Activated T-helper 17 cell treated with anti-CD3 and anti-CD28 coated beads, Interleukin-2, amount 50 U/mL, for 72 hours (primary cell): ENCODE results near the gene SNX32. TPM values are rescaled to one million over a fixed set of nuclear protein-coding genes. Genes with fewer than 3 reads are reported as not detected.

ENCODE experiments used
- ATAC-seq: fragments of 150-1000 bp; cut with Tn5 transposase; replicated peaks from 2 replicates; pipeline ENCODE4 v1.10.0; 2021; ENCODE audit warnings: mild to moderate bottlenecking, moderate library complexity
- H3K27ac Mint-ChIP-seq: one replicate; pipeline ENCODE4 v1.8.0; 2022; ENCODE audit warnings: mixed read lengths
- H3K27me3 Mint-ChIP-seq: one replicate; pipeline ENCODE4 v1.8.0; 2022; ENCODE audit warnings: mixed read lengths
- H3K36me3 Mint-ChIP-seq: one replicate; pipeline ENCODE4 v1.8.0; 2022; ENCODE audit warnings: low read depth, mild to moderate bottlenecking, mixed read lengths
- H3K4me1 Mint-ChIP-seq: one replicate; pipeline ENCODE4 v1.8.0; 2022; ENCODE audit warnings: mixed read lengths
- H3K4me3 Mint-ChIP-seq: one replicate; pipeline ENCODE4 v1.8.0; 2022; ENCODE audit warnings: mild to moderate bottlenecking, mixed read lengths
- H3K9me3 Mint-ChIP-seq: one replicate; pipeline ENCODE4 v1.8.0; 2022; ENCODE audit warnings: mixed read lengths
- total RNA-seq, 2 donors: library from RNA; stranded (reverse); gene quantifications; one replicate each; pipeline ENCODE4 v1.2.3, GENCODE V29; 2022

Gene SNX32
- total RNA-seq, 2 donors from 2014 or later = 1.6 to 6.6 TPM

GRCh38 chr11:65870706-65871681, 37.2 kb downstream of the SNX32 start:
- Mint-ChIP-seq H3K9me3 (no peaks in the 10 kb centered on the region), H3K27me3 (no peaks in the 10 kb centered on the region), H3K27ac (peak overlapping the region; percentile 46), H3K4me1 (no peaks in the 10 kb centered on the region), H3K36me3 (peaks cover 20% of the 10 kb centered on the region), H3K4me3 (peak overlapping the region; percentile 41)
- no peak for ATAC-seq

DNA sequence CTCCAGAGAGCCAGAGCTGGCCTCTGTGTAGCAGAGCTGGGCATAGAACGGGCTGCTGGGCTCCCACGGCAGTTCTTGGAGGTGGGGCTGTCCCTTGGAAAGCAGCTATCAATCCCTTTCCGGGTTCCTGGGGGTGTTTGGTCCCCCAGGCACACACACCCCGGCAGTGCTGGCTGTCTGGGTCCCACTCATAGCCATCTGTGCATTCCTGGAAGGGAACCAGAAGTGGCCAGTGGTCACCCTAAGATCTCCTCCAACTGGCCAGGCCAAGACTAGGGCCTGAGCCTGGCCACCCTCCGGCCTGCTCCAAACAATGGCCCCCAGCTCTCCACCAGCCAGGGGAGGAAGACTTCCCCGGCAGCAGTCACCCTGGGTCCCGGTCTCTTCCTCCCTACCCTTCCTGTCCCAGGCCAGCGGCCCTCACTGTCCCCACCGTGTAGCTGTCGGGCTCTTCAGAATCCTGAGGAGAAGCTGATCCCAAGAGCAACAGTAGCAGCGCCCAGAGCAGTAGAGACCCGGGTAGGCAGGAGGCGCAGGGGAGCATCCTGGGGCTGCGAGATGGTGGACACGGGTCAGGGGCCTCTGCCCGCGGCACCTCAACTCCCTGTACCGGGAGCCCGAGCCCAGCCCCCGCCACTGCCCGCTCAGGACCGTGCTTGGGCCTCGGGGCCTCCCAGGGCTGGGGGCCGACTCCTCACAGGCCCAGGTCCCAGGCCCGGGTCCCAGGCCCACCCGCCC, 38.2 kb downstream of the SNX32 start:
- H3K4me3 Mint-ChIP-seq = peak overlapping the region; percentile 41
- no peaks in the 10 kb centered on the region for H3K4me1 Mint-ChIP-seq
- peaks cover 13% of the 10 kb centered on the region for H3K36me3 Mint-ChIP-seq
- peak overlapping the region; percentile 36 for H3K27ac Mint-ChIP-seq
- H3K27me3 Mint-ChIP-seq = no peaks in the 10 kb centered on the region
- no peaks in the 10 kb centered on the region for H3K9me3 Mint-ChIP-seq
- no peak for ATAC-seq

- H3K27ac Mint-ChIP-seq = peak within 1 kb of the TSS; percentile 94
- peaks cover 6% of the 10 kb centered on the region for H3K36me3 Mint-ChIP-seq
- peak within 1 kb of the TSS; percentile 92 for H3K4me3 Mint-ChIP-seq
- ATAC-seq = no peak
- no peaks in the 10 kb centered on the region for H3K4me1 Mint-ChIP-seq
- no peaks in the 10 kb centered on the region for H3K27me3 Mint-ChIP-seq
- no peaks in the 10 kb centered on the region for H3K9me3 Mint-ChIP-seq
These were observed 39.0 kb downstream of the SNX32 start, which contains the start of gene EFEMP2 for GRCh38 chr11:65872586-65873317. TSS of gene EFEMP2 (minus strand) at chr11:65872800. CDS start at chr11:65872354, 446 bp downstream.

GRCh38 chr11:65873318-65874156, 39.8 kb downstream of the SNX32 start:
- Mint-ChIP-seq H3K4me1 (no peaks in the 10 kb centered on the region), H3K36me3 (peaks cover 6% of the 10 kb centered on the region), H3K4me3 (peak overlapping the region; percentile 92), H3K27ac (peak overlapping the region; percentile 94), H3K27me3 (no peaks in the 10 kb centered on the region), H3K9me3 (no peaks in the 10 kb centered on the region)
- ATAC-seq = peak; percentile 93

DNA sequence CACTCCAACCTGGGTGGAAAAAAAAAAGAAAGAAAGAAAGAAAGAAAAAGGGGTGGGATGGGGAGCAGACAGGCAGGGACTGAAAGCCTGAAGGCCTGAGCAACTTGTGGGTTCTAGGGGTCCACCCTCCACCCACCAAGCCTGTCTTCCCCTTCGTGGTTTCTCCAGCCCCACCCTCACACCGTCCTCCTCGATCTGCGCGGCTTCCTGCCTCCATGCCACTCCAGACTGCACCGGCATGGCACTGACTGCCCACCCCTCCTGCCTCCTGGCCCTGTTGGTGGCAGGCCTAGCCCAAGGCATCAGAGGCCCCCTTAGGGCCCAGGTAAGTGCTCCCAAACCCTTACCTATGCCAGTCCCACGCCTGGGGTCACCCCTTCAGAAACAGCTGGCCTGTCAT, 45.9 kb downstream of the SNX32 start, which contains the start of gene CTSW:
CTSW (plus strand) TSS at position 221 of the 400 bp plus-strand sequence; CDS start at position 239, 18 bp downstream.
- H3K27ac Mint-ChIP-seq = peak within 1 kb of the TSS; percentile 90
- H3K27me3 Mint-ChIP-seq = no peaks in the 10 kb centered on the region
- ATAC-seq = peak; percentile 49
- peaks cover 14% of the 10 kb centered on the region for H3K4me1 Mint-ChIP-seq
- H3K9me3 Mint-ChIP-seq = no peaks in the 10 kb centered on the region
- peaks cover 14% of the 10 kb centered on the region for H3K36me3 Mint-ChIP-seq
- peak within 1 kb of the TSS; percentile 66 for H3K4me3 Mint-ChIP-seq

- Mint-ChIP-seq H3K4me3 (peak overlapping the region; percentile 66), H3K27ac (peak overlapping the region; percentile 61), H3K36me3 (peaks cover 18% of the 10 kb centered on the region), H3K4me1 (peaks cover 16% of the 10 kb centered on the region), H3K9me3 (no peaks in the 10 kb centered on the region), H3K27me3 (no peaks in the 10 kb centered on the region)
- no peak for ATAC-seq
These were observed 46.3 kb downstream of the SNX32 start for GRCh38 chr11:65880027-65880426.

DNA sequence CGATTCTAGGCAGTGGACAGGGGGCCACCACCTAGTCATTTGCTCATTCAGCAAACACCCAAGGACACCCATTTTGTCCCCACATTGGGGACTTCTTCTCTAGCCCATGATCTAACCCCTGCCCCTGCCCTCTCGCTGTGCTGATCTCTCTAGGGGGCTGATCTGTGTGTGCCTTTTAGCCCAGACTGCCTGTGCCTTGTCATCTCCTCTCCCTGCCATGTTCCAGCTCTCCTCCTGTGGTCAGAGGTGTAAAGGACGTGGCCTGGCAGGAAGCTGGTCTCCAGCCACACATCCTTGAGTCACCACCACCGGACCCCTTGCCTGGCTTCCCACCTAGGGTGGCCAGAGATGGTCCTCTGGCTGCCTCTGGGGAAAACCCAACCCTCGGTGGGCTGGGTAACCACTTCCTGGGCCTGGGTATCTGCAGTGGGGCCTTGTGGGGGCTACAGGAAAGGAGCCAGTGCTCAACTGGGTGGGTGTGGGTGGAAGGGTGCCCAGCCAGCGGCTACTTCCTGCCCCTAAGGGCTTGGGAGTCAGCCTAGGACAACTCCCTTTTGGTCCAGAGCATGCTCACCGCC, 47.2 kb downstream of the SNX32 start:
- Mint-ChIP-seq H3K27me3 (no peaks in the 10 kb centered on the region), H3K4me3 (peak overlapping the region; percentile 66), H3K4me1 (peaks cover 16% of the 10 kb centered on the region), H3K36me3 (peaks cover 27% of the 10 kb centered on the region), H3K27ac (peak overlapping the region; percentile 90), H3K9me3 (no peaks in the 10 kb centered on the region)
- ATAC-seq = peak; percentile 37

DNA sequence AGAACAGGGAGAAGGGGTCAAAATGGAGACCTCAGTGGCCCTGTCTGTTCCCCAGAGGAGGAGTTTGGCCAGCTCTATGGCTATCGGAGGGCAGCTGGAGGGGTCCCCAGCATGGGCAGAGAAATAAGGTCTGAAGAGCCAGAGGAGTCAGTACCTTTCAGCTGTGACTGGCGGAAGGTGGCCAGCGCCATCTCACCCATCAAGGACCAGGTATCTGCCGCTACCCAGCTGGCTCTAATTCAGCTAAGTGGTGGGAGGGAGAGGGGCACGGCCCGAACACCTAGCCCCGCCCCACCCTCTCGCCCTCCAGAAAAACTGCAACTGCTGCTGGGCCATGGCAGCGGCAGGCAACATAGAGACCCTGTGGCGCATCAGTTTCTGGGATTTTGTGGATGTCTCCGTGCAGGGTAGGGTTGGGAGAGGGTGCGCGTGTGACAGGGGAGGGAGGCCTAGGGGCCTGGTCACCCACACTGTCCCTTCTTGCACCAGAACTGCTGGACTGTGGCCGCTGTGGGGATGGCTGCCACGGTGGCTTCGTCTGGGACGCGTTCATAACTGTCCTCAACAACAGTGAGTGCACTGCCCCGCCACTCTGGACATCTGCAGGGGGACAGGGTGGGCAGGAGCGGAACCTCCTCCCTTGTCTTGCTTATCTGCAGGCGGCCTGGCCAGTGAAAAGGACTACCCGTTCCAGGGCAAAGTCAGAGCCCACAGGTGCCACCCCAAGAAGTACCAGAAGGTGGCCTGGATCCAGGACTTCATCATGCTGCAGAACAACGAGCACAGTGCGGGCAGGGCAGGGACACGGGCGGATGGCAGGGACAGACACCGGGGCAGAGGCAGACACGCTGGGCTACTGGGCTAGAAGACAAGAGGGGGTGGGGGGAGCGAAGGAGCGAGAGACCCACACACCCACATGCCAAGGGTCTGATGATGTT, 48.6 kb downstream of the SNX32 start:
- no peak for ATAC-seq
- Mint-ChIP-seq H3K27ac (peak overlapping the region; percentile 90), H3K4me1 (peaks cover 24% of the 10 kb centered on the region), H3K27me3 (no peaks in the 10 kb centered on the region), H3K36me3 (peaks cover 40% of the 10 kb centered on the region), H3K4me3 (no peak overlapping the region), H3K9me3 (no peaks in the 10 kb centered on the region)

DNA sequence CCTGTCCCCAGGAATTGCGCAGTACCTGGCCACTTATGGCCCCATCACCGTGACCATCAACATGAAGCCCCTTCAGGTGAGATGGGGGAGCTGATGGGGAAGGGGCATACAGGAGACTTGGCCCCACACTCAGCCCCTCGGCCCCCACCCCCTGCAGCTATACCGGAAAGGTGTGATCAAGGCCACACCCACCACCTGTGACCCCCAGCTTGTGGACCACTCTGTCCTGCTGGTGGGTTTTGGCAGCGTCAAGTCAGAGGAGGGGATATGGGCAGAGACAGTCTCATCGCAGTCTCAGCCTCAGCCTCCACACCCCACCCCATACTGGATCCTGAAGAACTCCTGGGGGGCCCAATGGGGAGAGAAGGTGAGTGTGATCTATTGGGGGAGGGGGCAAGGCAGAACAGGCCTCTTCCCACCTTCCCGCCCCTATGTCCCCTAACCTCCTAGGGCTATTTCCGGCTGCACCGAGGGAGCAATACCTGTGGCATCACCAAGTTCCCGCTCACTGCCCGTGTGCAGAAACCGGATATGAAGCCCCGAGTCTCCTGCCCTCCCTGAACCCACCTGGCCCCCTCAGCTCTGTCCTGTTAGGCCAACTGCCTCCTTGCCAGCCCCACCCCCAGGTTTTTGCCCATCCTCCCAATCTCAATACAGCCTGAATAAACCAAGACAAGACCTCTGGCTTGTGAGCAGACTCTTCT, 49.4 kb downstream of the SNX32 start:
- H3K4me1 Mint-ChIP-seq = peaks cover 24% of the 10 kb centered on the region
- H3K27ac Mint-ChIP-seq = no peak overlapping the region
- no peaks in the 10 kb centered on the region for H3K9me3 Mint-ChIP-seq
- no peaks in the 10 kb centered on the region for H3K27me3 Mint-ChIP-seq
- ATAC-seq = no peak
- H3K36me3 Mint-ChIP-seq = peaks cover 45% of the 10 kb centered on the region
- H3K4me3 Mint-ChIP-seq = no peak overlapping the region

GRCh38 chr11:65883786-65884715, 50.3 kb downstream of the SNX32 start:
- Mint-ChIP-seq H3K36me3 (peaks cover 53% of the 10 kb centered on the region), H3K4me3 (peak overlapping the region; percentile 29), H3K27me3 (no peaks in the 10 kb centered on the region), H3K27ac (peak overlapping the region; percentile 76), H3K4me1 (peaks cover 28% of the 10 kb centered on the region), H3K9me3 (no peaks in the 10 kb centered on the region)
- no peak for ATAC-seq

DNA sequence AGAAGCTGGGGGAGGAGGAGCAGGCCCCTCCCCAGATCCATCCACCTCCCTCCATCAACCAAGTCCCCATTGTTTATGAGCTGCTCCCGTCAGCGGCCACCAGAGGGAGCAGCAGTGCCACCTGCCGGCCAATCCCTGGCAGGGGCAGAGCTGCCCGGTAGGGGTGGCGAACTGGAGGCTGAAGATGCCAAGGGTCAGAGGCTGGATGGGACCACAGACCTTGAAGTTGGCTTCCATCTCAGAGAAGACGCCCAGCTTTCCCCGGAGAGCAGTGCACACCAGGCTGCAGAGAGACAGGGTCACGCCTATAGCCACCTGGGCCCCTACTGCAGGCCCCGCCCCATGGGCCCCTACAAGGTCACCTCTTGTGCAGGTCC, 50.9 kb downstream of the SNX32 start:
- peak; percentile 49 for ATAC-seq
- peak overlapping the region; percentile 29 for H3K4me3 Mint-ChIP-seq
- peak overlapping the region; percentile 76 for H3K27ac Mint-ChIP-seq
- H3K27me3 Mint-ChIP-seq = no peaks in the 10 kb centered on the region
- H3K4me1 Mint-ChIP-seq = peaks cover 31% of the 10 kb centered on the region
- peaks cover 55% of the 10 kb centered on the region for H3K36me3 Mint-ChIP-seq
- no peaks in the 10 kb centered on the region for H3K9me3 Mint-ChIP-seq
